GM08714 (cell line): ENCODE results near the gene EIF5A.

Experiments
- H3K4me3 ChIP-seq: fragments of 200-500 bp; sonication (Bioruptor generic); 2 replicates; pipeline ENCODE4 v1.5.1; 2014; ENCODE audit warnings: mild to moderate bottlenecking, low read length, inconsistent platforms
- ZNF274 ChIP-seq: IDR thresholded peaks from 2 replicates; pipeline ENCODE4 v1.6.1; 2012; ENCODE audit warnings: mild to moderate bottlenecking, low read depth, low read length

Gene EIF5A

DNA sequence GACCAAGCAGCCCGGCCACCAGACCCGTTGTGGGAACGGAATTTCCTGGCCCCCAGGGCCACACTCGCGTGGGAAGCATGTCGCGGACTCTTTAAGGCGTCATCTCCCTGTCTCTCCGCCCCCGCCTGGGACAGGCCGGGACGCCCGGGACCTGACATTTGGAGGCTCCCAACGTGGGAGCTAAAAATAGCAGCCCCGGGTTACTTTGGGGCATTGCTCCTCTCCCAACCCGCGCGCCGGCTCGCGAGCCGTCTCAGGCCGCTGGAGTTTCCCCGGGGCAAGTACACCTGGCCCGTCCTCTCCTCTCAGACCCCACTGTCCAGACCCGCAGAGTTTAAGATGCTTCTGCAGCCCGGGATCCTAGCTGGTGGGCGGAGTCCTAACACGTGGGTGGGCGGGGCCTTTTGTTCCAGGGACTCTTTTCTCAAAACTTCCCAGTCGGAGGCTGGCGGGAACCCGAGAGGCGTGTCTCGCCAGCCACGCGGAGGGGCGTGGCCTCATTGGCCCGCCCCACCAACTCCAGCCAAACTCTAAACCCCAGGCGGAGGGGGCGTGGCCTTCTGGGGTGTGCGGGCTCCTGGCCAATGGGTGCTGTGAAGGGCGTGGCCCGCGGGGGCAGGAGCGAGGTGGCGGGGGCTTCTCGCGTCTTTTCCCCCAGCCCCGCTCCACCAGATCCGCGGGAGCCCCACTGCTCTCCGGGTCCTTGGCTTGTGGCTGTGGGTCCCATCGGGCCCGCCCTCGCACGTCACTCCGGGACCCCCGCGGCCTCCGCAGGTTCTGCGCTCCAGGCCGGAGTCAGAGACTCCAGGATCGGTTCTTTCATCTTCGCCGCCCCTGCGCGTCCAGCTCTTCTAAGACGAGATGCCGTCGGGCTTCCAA lies 26.1 kb upstream of the EIF5A start, which contains the start of gene SLC2A4:
Gene SLC2A4 (plus strand): TSS at position 645 of the 879 bp plus-strand sequence. CDS start 217 bp downstream, at position 862.
- TF ChIP-seq ZNF274 = no peak

DNA sequence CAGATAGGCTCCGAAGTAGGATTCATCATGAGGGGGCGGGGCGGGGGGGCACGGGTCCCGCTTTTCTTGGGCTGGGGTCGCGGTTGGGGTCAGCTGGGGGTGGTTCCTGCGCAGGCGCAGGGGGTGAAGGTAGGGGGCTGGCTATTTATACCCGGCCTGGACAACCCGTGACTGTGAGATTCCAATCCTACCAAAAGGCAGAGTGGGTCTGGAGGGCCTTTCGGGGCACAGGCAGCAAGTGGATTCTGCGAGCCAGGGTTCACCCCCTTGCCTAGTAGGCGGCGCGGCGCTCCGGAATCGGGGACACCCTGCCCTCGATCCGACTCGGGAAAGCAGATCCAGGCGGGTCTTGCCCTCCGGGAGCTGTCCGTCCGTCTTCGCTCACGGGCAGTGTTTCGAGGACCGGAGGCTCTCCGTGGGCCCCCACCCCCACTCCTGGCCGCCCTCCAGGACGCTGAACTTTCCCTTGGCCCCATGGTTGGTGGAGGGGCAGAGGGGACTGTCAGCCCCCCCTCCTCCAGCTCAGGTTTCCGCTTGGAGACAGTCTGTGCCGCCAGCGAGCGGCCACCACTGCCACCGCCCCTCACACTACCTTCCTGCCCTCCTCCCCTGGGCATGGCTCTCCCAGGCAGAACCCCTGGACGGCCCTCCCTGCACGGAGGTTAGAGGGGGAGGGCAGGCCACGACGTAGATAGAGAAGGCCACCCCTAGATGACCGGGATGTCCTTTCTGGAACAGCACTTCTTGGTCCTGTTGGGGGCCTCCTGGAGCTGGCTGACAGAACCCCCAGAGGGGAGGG lies 25.3 kb upstream of the EIF5A start:
- H3K4me3 ChIP-seq = peak overlapping the region; percentile 43; the same call in 1 of the 2 replicates
- TF ChIP-seq ZNF274 = no peak

More for the DNA sequence above, 26.1 kb upstream of the EIF5A start, which contains the start of gene SLC2A4:
- peak within 1 kb of the TSS; percentile 43; the same call in 1 of the 2 replicates for H3K4me3 ChIP-seq

DNA sequence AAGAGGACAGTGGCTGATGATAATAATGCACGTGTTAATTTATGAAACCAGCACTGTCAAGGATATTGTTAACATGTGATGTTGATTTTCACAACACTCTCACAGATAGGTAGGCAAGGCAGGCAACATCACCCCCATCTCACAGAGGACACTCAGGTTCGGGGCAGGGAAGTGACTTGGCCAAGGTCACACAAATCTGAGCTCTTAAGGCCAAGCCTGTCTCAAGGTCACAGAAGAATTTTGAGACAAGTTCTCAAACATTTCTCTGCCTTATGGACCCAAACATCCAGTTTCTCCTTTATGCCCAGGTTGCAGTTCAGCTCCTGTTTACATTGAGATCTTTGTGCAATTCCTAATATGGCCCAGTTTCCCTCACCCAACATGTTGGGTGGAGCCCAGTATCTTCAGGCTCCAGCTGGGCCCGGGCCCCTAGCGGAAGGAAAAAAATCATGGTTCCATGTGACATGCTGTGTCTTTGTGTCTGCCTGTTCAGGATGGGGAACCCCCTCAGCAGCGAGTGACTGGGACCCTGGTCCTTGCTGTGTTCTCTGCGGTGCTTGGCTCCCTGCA lies 24.6 kb upstream of the EIF5A start:
- no peak overlapping the region for H3K4me3 ChIP-seq
- no peak for TF ChIP-seq ZNF274

DNA sequence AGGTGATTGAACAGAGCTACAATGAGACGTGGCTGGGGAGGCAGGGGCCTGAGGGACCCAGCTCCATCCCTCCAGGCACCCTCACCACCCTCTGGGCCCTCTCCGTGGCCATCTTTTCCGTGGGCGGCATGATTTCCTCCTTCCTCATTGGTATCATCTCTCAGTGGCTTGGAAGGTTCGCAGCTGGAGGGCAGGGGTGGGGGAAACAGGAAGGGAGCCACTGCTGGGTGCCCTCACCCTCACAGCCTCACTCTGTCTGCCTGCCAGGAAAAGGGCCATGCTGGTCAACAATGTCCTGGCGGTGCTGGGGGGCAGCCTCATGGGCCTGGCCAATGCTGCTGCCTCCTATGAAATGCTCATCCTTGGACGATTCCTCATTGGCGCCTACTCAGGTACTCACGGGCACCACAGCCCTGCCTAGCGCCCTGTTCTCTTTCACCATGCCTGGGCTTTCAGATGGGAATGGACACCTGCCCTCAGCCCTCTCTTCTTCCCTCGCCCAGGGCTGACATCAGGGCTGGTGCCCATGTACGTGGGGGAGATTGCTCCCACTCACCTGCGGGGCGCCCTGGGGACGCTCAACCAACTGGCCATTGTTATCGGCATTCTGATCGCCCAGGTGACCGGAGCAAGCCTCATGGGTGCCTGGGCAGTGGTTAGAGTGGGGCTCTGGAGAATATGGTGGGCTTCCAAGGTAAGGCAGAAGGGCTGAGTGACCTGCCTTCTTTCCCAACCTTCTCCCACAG lies 23.8 kb upstream of the EIF5A start:
- no peak for TF ChIP-seq ZNF274
- no peak overlapping the region for H3K4me3 ChIP-seq

DNA sequence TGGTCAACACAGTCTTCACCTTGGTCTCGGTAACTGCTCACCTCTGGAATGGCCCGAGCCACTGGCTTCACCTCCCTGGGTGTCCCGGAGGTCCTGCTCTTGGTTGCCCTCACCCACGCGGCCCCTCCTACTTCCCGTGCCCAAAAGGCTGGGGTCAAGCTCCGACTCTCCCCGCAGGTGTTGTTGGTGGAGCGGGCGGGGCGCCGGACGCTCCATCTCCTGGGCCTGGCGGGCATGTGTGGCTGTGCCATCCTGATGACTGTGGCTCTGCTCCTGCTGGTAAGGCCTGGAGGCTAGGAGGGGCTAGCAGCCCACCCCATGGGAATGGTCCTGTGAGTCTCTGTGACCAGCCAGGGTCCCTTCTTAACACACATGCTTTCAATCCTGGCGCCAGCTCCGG lies 22.5 kb upstream of the EIF5A start:
- TF ChIP-seq ZNF274 = no peak
- H3K4me3 ChIP-seq = no peak overlapping the region

DNA sequence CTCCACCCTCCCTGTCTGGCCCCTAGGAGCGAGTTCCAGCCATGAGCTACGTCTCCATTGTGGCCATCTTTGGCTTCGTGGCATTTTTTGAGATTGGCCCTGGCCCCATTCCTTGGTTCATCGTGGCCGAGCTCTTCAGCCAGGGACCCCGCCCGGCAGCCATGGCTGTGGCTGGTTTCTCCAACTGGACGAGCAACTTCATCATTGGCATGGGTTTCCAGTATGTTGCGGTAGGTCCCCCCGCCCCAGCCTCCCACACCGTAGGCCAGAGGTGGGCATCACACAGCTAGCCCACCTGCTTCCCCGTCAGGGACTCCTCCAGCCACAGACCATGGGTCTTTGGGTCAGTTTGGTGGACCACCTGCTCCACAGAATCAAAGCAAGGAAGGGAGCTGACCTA lies 21.7 kb upstream of the EIF5A start:
- TF ChIP-seq ZNF274 = no peak
- no peak overlapping the region for H3K4me3 ChIP-seq

DNA sequence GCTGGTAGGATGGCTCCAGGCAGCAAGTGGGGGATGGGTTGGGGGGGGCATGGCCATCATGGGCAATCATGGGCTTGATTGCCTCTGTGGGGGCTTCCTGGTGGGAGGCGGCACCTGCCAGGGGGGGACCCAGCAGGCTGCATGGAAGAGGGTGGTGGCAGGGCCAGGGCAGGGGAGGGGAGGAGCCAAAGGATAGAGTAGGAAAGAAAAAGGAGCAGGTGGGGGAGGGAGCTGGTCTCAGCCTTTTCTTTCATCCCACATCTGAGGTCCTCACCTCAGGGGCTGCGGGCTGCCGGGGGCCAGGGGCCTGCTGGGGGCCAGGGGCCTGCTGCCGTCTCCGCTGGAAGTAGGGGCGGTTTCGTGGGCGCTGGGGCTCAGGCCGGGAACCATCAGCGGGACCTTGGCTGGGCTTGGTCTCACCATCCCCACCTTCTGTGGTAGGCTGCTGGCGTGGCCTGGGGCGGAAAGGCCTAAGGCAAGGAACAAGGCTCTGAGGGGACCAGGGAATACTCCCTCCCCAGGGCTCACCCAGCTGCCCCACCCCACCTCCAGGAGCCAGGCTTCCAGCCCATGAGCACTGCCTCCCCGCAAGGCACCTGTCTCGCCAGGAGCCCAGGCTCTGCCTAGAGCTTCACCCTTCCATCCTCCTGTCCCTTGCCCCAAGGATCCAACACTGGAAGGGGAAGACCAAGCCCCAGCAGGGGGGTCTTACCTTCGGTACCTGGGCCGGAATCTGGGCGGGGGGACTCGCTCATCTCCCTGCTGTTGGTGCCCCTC lies 18.0 kb upstream of the EIF5A start:
- H3K4me3 ChIP-seq = no peak overlapping the region
- no peak for TF ChIP-seq ZNF274

DNA sequence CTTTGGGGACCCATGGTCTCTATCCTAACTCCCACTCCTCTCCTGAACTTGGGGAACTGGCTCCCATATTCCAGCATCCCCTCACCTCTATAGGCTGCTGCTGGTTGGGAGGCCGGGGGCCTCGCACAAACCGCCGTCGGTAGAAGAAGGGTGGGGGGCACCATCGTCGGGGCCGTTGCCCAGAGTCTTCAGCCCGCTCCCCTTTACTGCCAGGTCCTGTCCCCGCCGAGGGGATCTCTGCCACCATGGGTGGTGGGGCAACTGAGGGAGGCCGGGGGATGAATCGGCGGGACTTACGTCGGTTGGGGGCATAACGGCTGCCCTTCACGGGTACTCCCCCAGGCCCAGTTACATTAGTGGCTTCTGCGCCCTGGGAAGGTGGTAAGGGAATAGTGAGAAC lies 17.3 kb upstream of the EIF5A start:
- H3K4me3 ChIP-seq = no peak overlapping the region
- no peak for TF ChIP-seq ZNF274

DNA sequence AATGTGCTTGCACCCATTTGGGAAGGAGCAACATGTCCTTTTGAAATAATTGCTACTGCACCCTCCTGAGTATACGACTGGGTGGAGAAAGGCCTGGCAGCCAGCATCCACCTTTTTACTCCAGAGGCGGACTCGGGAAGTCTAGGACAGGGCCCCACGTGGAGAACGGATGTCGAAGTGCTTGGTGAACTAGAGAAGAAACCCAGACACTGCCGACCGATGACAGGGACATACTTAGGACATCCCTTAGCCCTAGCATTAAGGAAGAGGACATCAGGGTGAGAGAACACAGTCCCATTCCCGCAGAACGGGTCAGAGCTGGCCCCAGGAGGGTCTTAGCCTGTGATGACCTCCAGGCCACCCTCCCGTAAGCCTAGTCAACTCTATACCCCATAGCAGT lies 16.7 kb upstream of the EIF5A start:
- no peak for TF ChIP-seq ZNF274
- H3K4me3 ChIP-seq = no peak overlapping the region

DNA sequence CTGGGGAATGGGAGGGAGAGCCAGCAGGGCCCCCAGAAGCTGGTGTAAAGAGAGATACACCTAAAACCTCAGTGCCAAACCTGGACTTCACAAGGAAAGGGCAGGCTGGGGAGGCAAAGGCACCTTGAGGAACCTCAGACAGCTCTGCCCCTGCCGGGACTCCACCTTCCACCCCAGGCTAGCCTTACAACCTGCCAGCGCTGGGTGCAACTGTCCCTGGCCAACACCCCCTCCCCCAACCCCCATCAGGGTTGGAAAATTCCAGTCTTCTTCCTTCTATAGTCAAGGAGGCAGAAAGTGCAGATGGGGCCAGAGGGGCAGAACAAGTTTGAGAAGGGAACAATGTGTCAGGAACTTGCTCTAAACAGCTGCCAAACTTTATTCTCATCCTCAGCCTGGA lies 15.2 kb upstream of the EIF5A start:
- no peak for TF ChIP-seq ZNF274
- H3K4me3 ChIP-seq = no peak overlapping the region

DNA sequence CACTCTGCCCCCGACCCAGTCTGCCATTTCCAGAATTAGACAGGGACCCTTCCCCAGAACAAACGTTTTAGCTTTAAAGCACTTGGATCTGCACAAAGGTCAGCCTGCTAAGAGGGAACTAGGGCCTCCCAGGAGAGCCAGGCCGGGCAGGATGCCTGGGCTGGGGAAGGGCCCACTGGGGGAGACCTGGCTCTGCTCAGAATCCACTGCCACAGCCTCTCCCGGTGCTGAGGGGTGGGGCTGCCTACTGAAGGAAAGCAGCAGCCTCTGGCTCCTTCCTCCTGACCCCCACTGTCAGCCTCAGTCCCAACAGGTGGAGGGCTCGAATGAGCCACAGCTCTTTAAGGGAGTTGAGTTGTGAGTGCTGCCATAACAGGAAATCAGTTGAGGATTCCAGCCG lies 14.7 kb upstream of the EIF5A start:
- no peak overlapping the region for H3K4me3 ChIP-seq
- no peak for TF ChIP-seq ZNF274

DNA sequence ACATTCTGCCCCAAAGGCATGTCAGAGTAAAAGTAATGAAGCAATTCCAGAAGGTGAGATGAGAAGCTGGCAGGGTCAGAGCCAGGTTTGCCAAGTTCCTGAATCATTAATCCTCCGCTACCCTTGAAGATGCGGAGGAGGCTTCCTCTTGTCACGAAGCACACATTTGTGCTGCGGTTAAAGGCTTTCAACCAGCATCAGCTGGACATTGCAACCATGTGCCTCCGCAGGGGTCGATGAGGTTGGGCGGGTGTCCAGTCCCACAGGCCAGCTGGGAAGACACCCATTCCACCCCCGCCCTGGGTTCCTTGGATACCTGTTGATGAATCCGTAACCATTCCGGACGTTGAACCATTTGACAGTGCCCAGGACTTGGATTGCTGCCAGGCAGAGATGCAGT lies 14.3 kb upstream of the EIF5A start:
- TF ChIP-seq ZNF274 = no peak
- H3K4me3 ChIP-seq = no peak overlapping the region
